ENCODE measurements around the gene SLC10A7. TPM values are rescaled to one million over a fixed set of nuclear protein-coding genes. Genes with fewer than 3 reads are reported as not detected.

Gene SLC10A7
- total and polyA plus RNA-seq, 10 of the 15 experiments (the other 5 are each of a cell fraction or from before 2014, with no cell fraction given): 4.6 to 23.7 (median 15.6) TPM

GRCh38 chr4:146308951-146309350 is 212.8 kb downstream of the SLC10A7 start (continued):
- TF ChIP-seq, protein P1, sequence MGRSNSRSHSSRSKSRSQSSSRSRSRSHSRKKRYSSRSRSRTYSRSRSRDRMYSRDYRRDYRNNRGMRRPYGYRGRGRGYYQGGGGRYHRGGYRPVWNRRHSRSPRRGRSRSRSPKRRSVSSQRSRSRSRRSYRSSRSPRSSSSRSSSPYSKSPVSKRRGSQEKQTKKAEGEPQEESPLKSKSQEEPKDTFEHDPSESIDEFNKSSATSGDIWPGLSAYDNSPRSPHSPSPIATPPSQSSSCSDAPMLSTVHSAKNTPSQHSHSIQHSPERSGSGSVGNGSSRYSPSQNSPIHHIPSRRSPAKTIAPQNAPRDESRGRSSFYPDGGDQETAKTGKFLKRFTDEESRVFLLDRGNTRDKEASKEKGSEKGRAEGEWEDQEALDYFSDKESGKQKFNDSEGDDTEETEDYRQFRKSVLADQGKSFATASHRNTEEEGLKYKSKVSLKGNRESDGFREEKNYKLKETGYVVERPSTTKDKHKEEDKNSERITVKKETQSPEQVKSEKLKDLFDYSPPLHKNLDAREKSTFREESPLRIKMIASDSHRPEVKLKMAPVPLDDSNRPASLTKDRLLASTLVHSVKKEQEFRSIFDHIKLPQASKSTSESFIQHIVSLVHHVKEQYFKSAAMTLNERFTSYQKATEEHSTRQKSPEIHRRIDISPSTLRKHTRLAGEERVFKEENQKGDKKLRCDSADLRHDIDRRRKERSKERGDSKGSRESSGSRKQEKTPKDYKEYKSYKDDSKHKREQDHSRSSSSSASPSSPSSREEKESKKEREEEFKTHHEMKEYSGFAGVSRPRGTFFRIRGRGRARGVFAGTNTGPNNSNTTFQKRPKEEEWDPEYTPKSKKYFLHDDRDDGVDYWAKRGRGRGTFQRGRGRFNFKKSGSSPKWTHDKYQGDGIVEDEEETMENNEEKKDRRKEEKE (IDR thresholded peaks at IDR 0.05): no peak
- TF ChIP-seq, protein P2, sequence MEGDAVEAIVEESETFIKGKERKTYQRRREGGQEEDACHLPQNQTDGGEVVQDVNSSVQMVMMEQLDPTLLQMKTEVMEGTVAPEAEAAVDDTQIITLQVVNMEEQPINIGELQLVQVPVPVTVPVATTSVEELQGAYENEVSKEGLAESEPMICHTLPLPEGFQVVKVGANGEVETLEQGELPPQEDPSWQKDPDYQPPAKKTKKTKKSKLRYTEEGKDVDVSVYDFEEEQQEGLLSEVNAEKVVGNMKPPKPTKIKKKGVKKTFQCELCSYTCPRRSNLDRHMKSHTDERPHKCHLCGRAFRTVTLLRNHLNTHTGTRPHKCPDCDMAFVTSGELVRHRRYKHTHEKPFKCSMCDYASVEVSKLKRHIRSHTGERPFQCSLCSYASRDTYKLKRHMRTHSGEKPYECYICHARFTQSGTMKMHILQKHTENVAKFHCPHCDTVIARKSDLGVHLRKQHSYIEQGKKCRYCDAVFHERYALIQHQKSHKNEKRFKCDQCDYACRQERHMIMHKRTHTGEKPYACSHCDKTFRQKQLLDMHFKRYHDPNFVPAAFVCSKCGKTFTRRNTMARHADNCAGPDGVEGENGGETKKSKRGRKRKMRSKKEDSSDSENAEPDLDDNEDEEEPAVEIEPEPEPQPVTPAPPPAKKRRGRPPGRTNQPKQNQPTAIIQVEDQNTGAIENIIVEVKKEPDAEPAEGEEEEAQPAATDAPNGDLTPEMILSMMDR (IDR thresholded peaks at IDR 0.05 in 2 of 3, conservative IDR thresholded peaks at IDR 0.05 in 1 of 3; ENCODE audit: control insufficient read depth in 2 of 3, extremely low read depth in 1 of 3, insufficient read depth in 1 of 3, low read depth in 3 of 3, low read length in 3 of 3): no peak
- TF ChIP-seq ATF3 (IDR thresholded peaks at IDR 0.05; ENCODE audit: borderline replicate concordance, extremely low read depth, low read depth, low read length) (no peak), NBN (IDR thresholded peaks at IDR 0.05) (no peak), SUZ12 (IDR thresholded peaks at IDR 0.05; ENCODE audit: unreplicated experiment) (no peak), NR2F1 (conservative IDR thresholded peaks at IDR 0.05) (no peak), IKZF2 (IDR thresholded peaks at IDR 0.05) (no peak)

GRCh38 chr4:146302822-146303221 is 218.9 kb downstream of the SLC10A7 start:
- no peak for TF ChIP-seq HSF1 (IDR thresholded peaks at IDR 0.05; ENCODE audit: low read depth, low read length)
- no peak for TF ChIP-seq RBBP5 (conservative IDR thresholded peaks at IDR 0.05)
- TF ChIP-seq NR2F1 (conservative IDR thresholded peaks at IDR 0.05): no peak
- no peak for TF ChIP-seq MEF2B (IDR thresholded peaks at IDR 0.05; ENCODE audit: partially characterized antibody, poor library complexity, severe bottlenecking)
- no peak for TF ChIP-seq NR2C1 (IDR thresholded peaks at IDR 0.05)
- no peak for TF ChIP-seq STAT1 (conservative IDR thresholded peaks at IDR 0.05)
- no peak for TF ChIP-seq ZZZ3 (IDR thresholded peaks at IDR 0.05; ENCODE audit: control insufficient read depth, insufficient read length, low read depth)
- no peak for TF ChIP-seq POLR2AphosphoS2 (IDR thresholded peaks at IDR 0.05; ENCODE audit: low read depth, low read length)
- no peak for TF ChIP-seq SUPT20H (IDR thresholded peaks at IDR 0.05; ENCODE audit: borderline replicate concordance, control insufficient read depth, low read depth, low read length)
- TF ChIP-seq ATF3 (IDR thresholded peaks at IDR 0.05; ENCODE audit: borderline replicate concordance, extremely low read depth, low read depth, low read length): no peak
- no peak for TF ChIP-seq SRF (IDR thresholded peaks at IDR 0.05; ENCODE audit: low read depth in 2 of 2, low read length in 2 of 2)
- DNase-seq (ENCODE audit: low read depth, low spot score): no peak
- no peak overlapping the region for H2AFZ ChIP-seq (ENCODE audit: control insufficient read depth, low read depth, low read length)
- H3K9me3 ChIP-seq (replicated peaks; ENCODE audit: control insufficient read depth, insufficient read depth, low read length): no peaks in the 10 kb centered on the region
- in situ Hi-C loops (cut with MboI): no loop called here
- BruUV-seq (replicated peaks): TSS peak; percentile 21
- no peak overlapping the region for H3K4me3 ChIP-seq
- no peak overlapping the region for H3K4me2 ChIP-seq (ENCODE audit: control insufficient read depth, insufficient read depth)
- H4K20me1 ChIP-seq (ENCODE audit: control insufficient read depth, insufficient read depth): no peaks in the 10 kb centered on the region
- H3K27me3 ChIP-seq (replicated peaks in 1 of 2; ENCODE audit: control insufficient read depth in 2 of 2, insufficient read depth in 2 of 2, low read length in 1 of 2): no peaks in the 10 kb centered on the region
- H3K79me2 ChIP-seq (ENCODE audit: control insufficient read depth, insufficient read depth, low read length): no peaks in the 10 kb centered on the region
- SMC1A ChIA-PET (ENCODE audit: uncharacterized antibody, unreplicated experiment): interaction anchor here (1.2 to 1.3 kb wide), 2 partner anchors 26 to 41 kb away, joined by 3 to 5 read pairs; no protein-coding TSS in a partner anchor
- CTCF ChIA-PET: no interaction called here
- peak; percentile 30; the same call in 2 of the 3 replicates for ATAC-seq
- H3K4me1 ChIP-seq (ENCODE audit: control insufficient read depth, insufficient read depth, low read length): no peaks in the 10 kb centered on the region
- no peak overlapping the region for H3K9ac ChIP-seq (ENCODE audit: control insufficient read depth, insufficient read depth, low read length)
- intact Hi-C loops (cut with micrococcal nuclease; ENCODE audit: unreplicated experiment): no loop called here
- H3K27ac ChIP-seq (ENCODE audit: control insufficient read depth, insufficient read depth): no peak overlapping the region
- no peak for FAIRE-seq
- no peaks in the 10 kb centered on the region for H3K36me3 ChIP-seq (ENCODE audit: control insufficient read depth in 2 of 2, insufficient read depth in 2 of 2, low read length in 1 of 2)
- RAD21 ChIA-PET (ENCODE audit: unreplicated experiment): no interaction called here
- WGBS (ENCODE audit: insufficient coverage, insufficient replicate concordance, low lambda C conversion rate, missing lambda C conversion rate): 95% methylated on average over 2 of the region's 2 CpGs
- POLR2A ChIA-PET: no interaction called here
